SK-N-SH (cell line): ENCODE results near the gene CA5A. TPM values are rescaled to one million over a fixed set of nuclear protein-coding genes. Genes with fewer than 3 reads are reported as not detected.

Experiments used
- CTCF ChIA-PET: fragments of 300-600, 350-600 bp; formaldehyde crosslinking; extraction: SDS; loops from one replicate; lab custom pipeline; 2021; lab: Yijun Ruan, JAX
- POLR2A ChIA-PET: fragments of 350-600 bp; sonication (Branson Sonifier 250); formaldehyde crosslinking; extraction: SDS; loops from one replicate; lab custom pipeline; 2020; ENCODE audit warnings: antibody characterized with exemption, inconsistent platforms; lab: Yijun Ruan, JAX
- DNase-seq: peaks from one replicate; pipeline ENCODE4 v3.0.0; 2012
- H2AFZ ChIP-seq: fragments of 200-600 bp; sonication (generic); 2 replicates; pipeline ENCODE4 v1.8.1; 2016; ENCODE audit warnings: antibody characterized with exemption, mild to moderate bottlenecking, low read depth
- H3F3A ChIP-seq: fragments of 200-600 bp; sonication (generic); replicated peaks from 2 replicates; pipeline ENCODE3; 2016; ENCODE audit warnings: antibody characterized with exemption, mild to moderate bottlenecking; ENCODE audit not compliant: insufficient read depth
- H3K27ac ChIP-seq, 2 experiments: fragments of 200-500 bp in 1 of 2; fragments of 200-600 bp in 1 of 2; sonication (Bioruptor generic) in 1 of 2; sonication (generic), shearing (Covaris generic) in 1 of 2; 2 replicates each; pipeline versions ENCODE4 v1.5.1 to v1.6.1; 2014 to 2016; ENCODE audit warnings: low read depth in 2 of 2, inconsistent platforms in 1 of 2, low read length in 1 of 2, mild to moderate bottlenecking in 1 of 2, mixed read lengths in 1 of 2
- H3K27me3 ChIP-seq: fragments of 200-600 bp; sonication (generic), shearing (Covaris generic); 2 replicates; pipeline ENCODE4 v1.6.1; 2016; ENCODE audit warnings: mixed run types; ENCODE audit not compliant: insufficient read depth
- H3K36me3 ChIP-seq, 2 experiments: fragments of 200-500 bp in 1 of 2; fragments of 200-600 bp in 1 of 2; sonication (Bioruptor generic) in 1 of 2; sonication (generic) in 1 of 2; replicated peaks in 1 of 2; 2 replicates each; pipeline versions ENCODE3 to v1.5.1; 2014 to 2016; ENCODE audit warnings: low read length in 1 of 2, mild to moderate bottlenecking in 1 of 2; ENCODE audit not compliant: insufficient read depth in 2 of 2, control insufficient read depth in 1 of 2
- H3K4me1 ChIP-seq, 2 experiments: fragments of 200-500 bp in 1 of 2; fragments of 200-600 bp in 1 of 2; sonication (Bioruptor generic) in 1 of 2; sonication (generic), shearing (Covaris generic) in 1 of 2; 2 replicates each; pipeline versions ENCODE4 v1.5.1 to v1.6.1; 2014 to 2016; ENCODE audit warnings: low read depth in 1 of 2, low read length in 1 of 2, mixed run types in 1 of 2; ENCODE audit not compliant: insufficient read depth in 2 of 2, control insufficient read depth in 1 of 2
- H3K4me2 ChIP-seq: fragments of 200-600 bp; sonication (generic), shearing (Covaris generic); 2 replicates; pipeline ENCODE4 v1.6.1; 2017; ENCODE audit warnings: mixed run types
- H3K4me3 ChIP-seq, 2 experiments: fragments of 200-500 bp in 1 of 2; fragments of 200-600 bp in 1 of 2; sonication (Bioruptor generic) in 1 of 2; sonication (generic), shearing (Covaris generic) in 1 of 2; 2 replicates each; pipeline versions ENCODE4 v1.5.1 to v1.8.1; 2014 to 2016; ENCODE audit warnings: low read depth in 2 of 2, inconsistent platforms in 1 of 2, low read length in 1 of 2, mild to moderate bottlenecking in 1 of 2, mixed read lengths in 1 of 2, moderate library complexity in 1 of 2
- H3K79me2 ChIP-seq: fragments of 200-600 bp; sonication (generic); 2 replicates; pipeline ENCODE4 v1.8.1; 2017; ENCODE audit warnings: mild to moderate bottlenecking; ENCODE audit not compliant: insufficient read depth
- H3K9ac ChIP-seq: fragments of 200-600 bp; sonication (generic); 2 replicates; pipeline ENCODE4 v1.6.1; 2017; ENCODE audit warnings: mixed run types
- H3K9me2 ChIP-seq: fragments of 200-600 bp; sonication (generic); 2 replicates; pipeline ENCODE4 v1.6.1; 2017; ENCODE audit warnings: mixed run types
- H3K9me3 ChIP-seq: fragments of 200-600 bp; sonication (generic); 2 replicates; pipeline ENCODE4 v1.6.1; 2017; ENCODE audit warnings: mixed run types, mild to moderate bottlenecking, moderate library complexity
- H4K20me1 ChIP-seq: fragments of 200-600 bp; sonication (generic); 2 replicates; pipeline ENCODE4 v1.6.1; 2017; ENCODE audit warnings: mild to moderate bottlenecking, mixed run types; ENCODE audit not compliant: insufficient read depth
- CHD2 ChIP-seq: fragments of 150-350 bp; IDR thresholded peaks from 2 replicates; pipeline ENCODE4 v1.6.1; 2018; ENCODE audit warnings: low read length; ENCODE audit not compliant: partially characterized antibody
- EZH2phosphoT487 ChIP-seq: fragments of 200-600 bp; sonication (generic); IDR thresholded peaks from 2 replicates; pipeline ENCODE4 v1.6.1; 2017; ENCODE audit warnings: low read depth, mixed run types, mild to moderate bottlenecking, antibody characterized with exemption, moderate library complexity, borderline replicate concordance
- FOSL2 ChIP-seq: IDR thresholded peaks from 2 replicates; pipeline ENCODE4 v1.4.0; 2012; ENCODE audit warnings: low read depth, mild to moderate bottlenecking, moderate library complexity, borderline replicate concordance
- GATA2 ChIP-seq: sonication (generic); formaldehyde crosslinking; IDR thresholded peaks from 2 replicates; pipeline ENCODE4 v1.5.0; 2020; ENCODE audit warnings: mild to moderate bottlenecking, missing genetic modification reagents
- MEF2A ChIP-seq: IDR thresholded peaks from 2 replicates; pipeline ENCODE4 v1.4.0; 2012; ENCODE audit warnings: low read depth, borderline replicate concordance
- MXI1 ChIP-seq: IDR thresholded peaks from 2 replicates; pipeline ENCODE4 v1.6.1; 2012; ENCODE audit warnings: mild to moderate bottlenecking, low read depth, low read length, improper control_type of control experiment
- NFIC ChIP-seq: IDR thresholded peaks from 2 replicates; pipeline ENCODE4 v1.4.0; 2012; ENCODE audit warnings: borderline replicate concordance
- NRF1 ChIP-seq: IDR thresholded peaks from 2 replicates; pipeline ENCODE4 v1.6.1; 2012; ENCODE audit warnings: low read depth, mild to moderate bottlenecking, low read length
- RAD21 ChIP-seq: IDR thresholded peaks from 2 replicates; pipeline ENCODE4 v1.6.1; 2012; ENCODE audit warnings: mild to moderate bottlenecking, low read length
- RFX5 ChIP-seq: IDR thresholded peaks from 2 replicates; pipeline ENCODE4 v1.6.1; 2012; ENCODE audit warnings: mild to moderate bottlenecking, improper control_type of control experiment, low read length
- RXRA ChIP-seq: IDR thresholded peaks from 2 replicates; pipeline ENCODE4 v1.4.0; 2012; ENCODE audit warnings: low read depth, mild to moderate bottlenecking, borderline replicate concordance
- SIN3A ChIP-seq: IDR thresholded peaks from 2 replicates; pipeline ENCODE4 v1.6.1; 2012; ENCODE audit warnings: low read depth, mild to moderate bottlenecking, low read length, moderate library complexity, borderline replicate concordance
- TAF1 ChIP-seq: IDR thresholded peaks from 2 replicates; pipeline ENCODE4 v1.6.1; 2012; ENCODE audit warnings: low read depth, mild to moderate bottlenecking, low read length, moderate library complexity, borderline replicate concordance
- TCF12 ChIP-seq: IDR thresholded peaks from 2 replicates; pipeline ENCODE4 v1.4.0; 2012
- WGBS: methylation state at CpG from one replicate; pipeline ENCODE4 v1.1.6; 2017; ENCODE audit warnings: low lambda C conversion rate; 5-methylcytosine and 5-hydroxymethylcytosine counted together
- polyA plus RNA-seq, 3 experiments: library from polyadenylated mRNA; depleted of rRNA; stranded (reverse); fragments of >200 nt; gene quantifications; 2 replicates each; pipeline ENCODE4 v1.2.3, GENCODE V29; 2012
- TF ChIP-seq, protein P1 (sequence below): fragments of 150-350 bp; IDR thresholded peaks from 2 replicates; pipeline ENCODE4 v1.6.1; 2016; ENCODE audit warnings: mild to moderate bottlenecking, low read depth, low read length
- TF ChIP-seq, protein P2 (sequence below): IDR thresholded peaks from 2 replicates; pipeline ENCODE4 v1.6.1; 2012; ENCODE audit warnings: mild to moderate bottlenecking, low read depth, low read length, moderate library complexity

Gene CA5A
- polyA plus RNA-seq, 1 of the 3 experiments (the other 2 are of a cell fraction), result not detected

DNA sequence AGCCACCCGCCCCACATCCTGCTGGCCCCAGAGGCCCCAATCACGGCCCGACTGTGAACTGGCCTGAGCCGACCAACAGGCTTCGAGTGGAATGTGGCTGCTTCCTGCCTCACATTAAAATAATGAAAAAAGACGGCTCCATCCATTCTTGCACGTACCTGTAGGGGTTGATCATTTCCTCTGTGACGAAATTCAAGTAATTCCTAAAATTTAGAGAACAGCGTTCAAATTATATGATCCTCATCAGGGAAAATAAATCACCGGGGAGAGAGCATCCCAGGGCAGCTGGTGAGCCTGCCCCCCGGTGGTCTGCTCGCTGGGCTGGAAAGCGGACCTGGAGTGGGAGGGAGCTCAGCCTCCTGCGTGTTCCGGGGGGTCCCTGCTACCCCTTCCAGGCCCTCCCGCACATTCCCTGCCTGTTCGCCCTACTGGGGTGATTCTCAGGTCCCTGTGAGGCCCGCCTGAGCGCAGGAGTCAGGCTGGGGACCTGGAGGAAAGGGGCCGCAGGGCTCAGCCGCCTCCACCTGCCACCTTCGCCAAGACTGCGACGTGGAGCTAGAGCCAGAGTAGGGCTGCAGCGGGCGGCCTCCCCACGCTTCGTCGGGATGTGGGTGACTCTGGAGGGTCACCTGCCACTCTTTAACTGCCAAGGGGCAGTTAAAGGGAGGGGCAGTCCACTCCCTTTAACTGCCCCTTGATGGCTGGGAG lies 95.9 kb downstream of the CA5A start:
- CTCF ChIA-PET, result interaction anchor here (0.7 to 10.0 kb wide), 4 partner anchors 11 to 61 kb away, joined by 3 to 108 read pairs (median 40); no protein-coding TSS in a partner anchor
- no peak overlapping the region for H3K4me3 ChIP-seq
- H3K4me2 ChIP-seq, result no peak overlapping the region
- peaks cover 7 to 23% of the 10 kb centered on the region in 2 experiments; a peak in 2 of 4 replicates for H3K4me1 ChIP-seq
- H3K79me2 ChIP-seq, result peaks cover 3% of the 10 kb centered on the region; the same call in 1 of the 2 replicates
- no peak overlapping the region for H3K9ac ChIP-seq
- H3K9me2 ChIP-seq, result no peaks in the 10 kb centered on the region
- H3K36me3 ChIP-seq, result peaks cover 4 to 35% of the 10 kb centered on the region in 2 experiments
- WGBS, result 94% methylated on average over 17 of the region's 29 CpGs
- H2AFZ ChIP-seq, result no peak overlapping the region
- no peak for TF ChIP-seq MXI1
- TF ChIP-seq RXRA, result no peak
- TF ChIP-seq RAD21, result no peak
- TF ChIP-seq EZH2phosphoT487, result no peak
- no peak for TF ChIP-seq MEF2A
- no peak for TF ChIP-seq CHD2
- no peak for TF ChIP-seq GATA2 (CRISPR knock-in tag)
- TF ChIP-seq, protein P1, sequence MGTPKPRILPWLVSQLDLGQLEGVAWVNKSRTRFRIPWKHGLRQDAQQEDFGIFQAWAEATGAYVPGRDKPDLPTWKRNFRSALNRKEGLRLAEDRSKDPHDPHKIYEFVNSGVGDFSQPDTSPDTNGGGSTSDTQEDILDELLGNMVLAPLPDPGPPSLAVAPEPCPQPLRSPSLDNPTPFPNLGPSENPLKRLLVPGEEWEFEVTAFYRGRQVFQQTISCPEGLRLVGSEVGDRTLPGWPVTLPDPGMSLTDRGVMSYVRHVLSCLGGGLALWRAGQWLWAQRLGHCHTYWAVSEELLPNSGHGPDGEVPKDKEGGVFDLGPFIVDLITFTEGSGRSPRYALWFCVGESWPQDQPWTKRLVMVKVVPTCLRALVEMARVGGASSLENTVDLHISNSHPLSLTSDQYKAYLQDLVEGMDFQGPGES, result no peak
- no peak for TF ChIP-seq TAF1
- TF ChIP-seq SIN3A, result no peak
- no peak for TF ChIP-seq FOSL2
- TF ChIP-seq NFIC, result no peak
- no peak for TF ChIP-seq RFX5
- TF ChIP-seq NRF1, result no peak
- no peak for TF ChIP-seq TCF12
- TF ChIP-seq, protein P2, sequence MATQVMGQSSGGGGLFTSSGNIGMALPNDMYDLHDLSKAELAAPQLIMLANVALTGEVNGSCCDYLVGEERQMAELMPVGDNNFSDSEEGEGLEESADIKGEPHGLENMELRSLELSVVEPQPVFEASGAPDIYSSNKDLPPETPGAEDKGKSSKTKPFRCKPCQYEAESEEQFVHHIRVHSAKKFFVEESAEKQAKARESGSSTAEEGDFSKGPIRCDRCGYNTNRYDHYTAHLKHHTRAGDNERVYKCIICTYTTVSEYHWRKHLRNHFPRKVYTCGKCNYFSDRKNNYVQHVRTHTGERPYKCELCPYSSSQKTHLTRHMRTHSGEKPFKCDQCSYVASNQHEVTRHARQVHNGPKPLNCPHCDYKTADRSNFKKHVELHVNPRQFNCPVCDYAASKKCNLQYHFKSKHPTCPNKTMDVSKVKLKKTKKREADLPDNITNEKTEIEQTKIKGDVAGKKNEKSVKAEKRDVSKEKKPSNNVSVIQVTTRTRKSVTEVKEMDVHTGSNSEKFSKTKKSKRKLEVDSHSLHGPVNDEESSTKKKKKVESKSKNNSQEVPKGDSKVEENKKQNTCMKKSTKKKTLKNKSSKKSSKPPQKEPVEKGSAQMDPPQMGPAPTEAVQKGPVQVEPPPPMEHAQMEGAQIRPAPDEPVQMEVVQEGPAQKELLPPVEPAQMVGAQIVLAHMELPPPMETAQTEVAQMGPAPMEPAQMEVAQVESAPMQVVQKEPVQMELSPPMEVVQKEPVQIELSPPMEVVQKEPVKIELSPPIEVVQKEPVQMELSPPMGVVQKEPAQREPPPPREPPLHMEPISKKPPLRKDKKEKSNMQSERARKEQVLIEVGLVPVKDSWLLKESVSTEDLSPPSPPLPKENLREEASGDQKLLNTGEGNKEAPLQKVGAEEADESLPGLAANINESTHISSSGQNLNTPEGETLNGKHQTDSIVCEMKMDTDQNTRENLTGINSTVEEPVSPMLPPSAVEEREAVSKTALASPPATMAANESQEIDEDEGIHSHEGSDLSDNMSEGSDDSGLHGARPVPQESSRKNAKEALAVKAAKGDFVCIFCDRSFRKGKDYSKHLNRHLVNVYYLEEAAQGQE, result no peak
- no peak for DNase-seq
- POLR2A ChIA-PET, result no interaction called here
- H3K27ac ChIP-seq, result no peak overlapping the region
- H3K9me3 ChIP-seq, result no peaks in the 10 kb centered on the region
- peaks cover 26% of the 10 kb centered on the region for H4K20me1 ChIP-seq
- H3K27me3 ChIP-seq, result no peaks in the 10 kb centered on the region
- no peaks in the 10 kb centered on the region for H3F3A ChIP-seq
